MM.1S (cell line): Measurements from ENCODE around the gene PTGS2.
A peak's percentile ranks its signal among the peaks of the same experiment; 100 is the strongest.

Experiments used
- DNase-seq: peaks from one replicate; pipeline ENCODE4 v3.0.0-alpha.2; 2015
- H2AFZ ChIP-seq: fragments of 300-600 bp; sonication (generic); 2 replicates; pipeline ENCODE4 v1.6.0; 2016; ENCODE audit warnings: antibody characterized with exemption, low read length
- H3F3A ChIP-seq: fragments of 300-600 bp; sonication (generic); 2 replicates; pipeline ENCODE4 v1.6.1; 2016; ENCODE audit warnings: mild to moderate bottlenecking, antibody characterized with exemption, low read length, moderate library complexity, mixed read lengths; ENCODE audit not compliant: insufficient read depth
- H3K27ac ChIP-seq: fragments of 300-600 bp; sonication (generic); 2 replicates; pipeline ENCODE4 v1.5.1; 2016; ENCODE audit warnings: mild to moderate bottlenecking, low read length
- H3K27me3 ChIP-seq: fragments of 300-600 bp; sonication (generic); replicated peaks from 2 replicates; pipeline ENCODE4 v1.6.0; 2016; ENCODE audit warnings: low read length; ENCODE audit not compliant: insufficient read depth
- H3K36me3 ChIP-seq: fragments of 300-600 bp; sonication (generic); replicated peaks from 2 replicates; pipeline ENCODE4 v1.6.1; 2016; ENCODE audit warnings: mild to moderate bottlenecking, low read length, mixed read lengths; ENCODE audit not compliant: insufficient read depth
- H3K4me1 ChIP-seq: fragments of 300-600 bp; sonication (generic); 2 replicates; pipeline ENCODE4 v1.6.1; 2016; ENCODE audit warnings: low read length, mixed read lengths
- H3K4me2 ChIP-seq: fragments of 300-600 bp; sonication (generic); 2 replicates; pipeline ENCODE4 v1.6.0; 2016; ENCODE audit warnings: low read depth, low read length
- H3K4me3 ChIP-seq: fragments of 300-600 bp; sonication (generic); 2 replicates; pipeline ENCODE4 v1.5.1; 2016; ENCODE audit warnings: low read length, mixed read lengths
- H3K79me2 ChIP-seq: fragments of 300-600 bp; sonication (generic); 2 replicates; pipeline ENCODE4 v1.6.1; 2016; ENCODE audit warnings: mixed run types, low read length, mixed read lengths
- H3K9ac ChIP-seq: fragments of 300-600 bp; sonication (generic); 2 replicates; pipeline ENCODE4 v1.6.1; 2016; ENCODE audit warnings: low read length, mixed read lengths
- H3K9me2 ChIP-seq: fragments of 300-600 bp; sonication (generic); replicated peaks from 2 replicates; pipeline ENCODE4 v1.6.1; 2016; ENCODE audit warnings: mild to moderate bottlenecking, low read length, mixed read lengths; ENCODE audit not compliant: insufficient read depth
- H3K9me3 ChIP-seq: fragments of 300-600 bp; sonication (generic); replicated peaks from 2 replicates; pipeline ENCODE4 v1.6.1; 2016; ENCODE audit warnings: mild to moderate bottlenecking, low read length, mixed read lengths; ENCODE audit not compliant: insufficient read depth
- H4K20me1 ChIP-seq: fragments of 300-600 bp; sonication (generic); 2 replicates; pipeline ENCODE4 v1.6.1; 2016; ENCODE audit warnings: mild to moderate bottlenecking, low read length, moderate library complexity, mixed read lengths; ENCODE audit not compliant: insufficient read depth
- EZH2 ChIP-seq: fragments of 300-600 bp; sonication (generic); optimal IDR thresholded peaks from 2 replicates; pipeline ENCODE3; 2017; ENCODE audit warnings: low read depth, mild to moderate bottlenecking, antibody characterized with exemption, low read length, mixed read lengths
- EZH2phosphoT487 ChIP-seq: fragments of 300-600 bp; sonication (generic); IDR thresholded peaks from 2 replicates; pipeline ENCODE4 v1.6.1; 2018; ENCODE audit warnings: antibody characterized with exemption, low read length
- TF ChIP-seq, protein P1 (sequence below): fragments of 300-600 bp; sonication (generic); IDR thresholded peaks from 2 replicates; pipeline ENCODE4 v1.5.1; 2016; ENCODE audit warnings: antibody characterized with exemption, low read length, mixed read lengths

Gene PTGS2

DNA sequence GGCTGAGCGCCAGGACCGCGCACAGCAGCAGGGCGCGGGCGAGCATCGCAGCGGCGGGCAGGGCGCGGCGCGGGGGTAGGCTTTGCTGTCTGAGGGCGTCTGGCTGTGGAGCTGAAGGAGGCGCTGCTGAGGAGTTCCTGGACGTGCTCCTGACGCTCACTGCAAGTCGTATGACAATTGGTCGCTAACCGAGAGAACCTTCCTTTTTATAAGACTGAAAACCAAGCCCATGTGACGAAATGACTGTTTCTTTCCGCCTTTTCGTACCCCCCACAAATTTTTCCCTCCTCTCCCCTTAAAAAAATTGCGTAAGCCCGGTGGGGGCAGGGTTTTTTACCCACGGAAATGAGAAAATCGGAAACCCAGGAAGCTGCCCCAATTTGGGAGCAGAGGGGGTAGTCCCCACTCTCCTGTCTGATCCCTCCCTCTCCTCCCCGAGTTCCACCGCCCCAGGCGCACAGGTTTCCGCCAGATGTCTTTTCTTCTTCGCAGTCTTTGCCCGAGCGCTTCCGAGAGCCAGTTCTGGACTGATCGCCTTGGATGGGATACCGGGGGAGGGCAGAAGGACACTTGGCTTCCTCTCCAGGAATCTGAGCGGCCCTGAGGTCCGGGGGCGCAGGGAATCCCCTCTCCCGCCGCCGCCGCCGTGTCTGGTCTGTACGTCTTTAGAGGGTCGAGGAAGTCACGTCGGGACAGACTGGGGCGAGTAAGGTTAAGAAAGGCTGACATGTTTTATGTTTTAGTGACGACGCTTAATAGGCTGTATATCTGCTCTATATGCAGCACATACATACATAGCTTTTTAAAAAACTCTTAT, at the start of gene PTGS2:
TSS of gene PTGS2 (minus strand) at position 179 of the 817 bp plus-strand sequence. CDS start at position 46, 133 bp downstream.
- no peaks in the 10 kb centered on the region for H3K9me2 ChIP-seq
- DNase-seq, result peak; percentile 91
- H3K79me2 ChIP-seq, result no peaks in the 10 kb centered on the region
- H3K27ac ChIP-seq, result peak within 1 kb of the TSS; percentile 61; the same call in 1 of the 2 replicates
- no peaks in the 10 kb centered on the region for H4K20me1 ChIP-seq
- H3K9ac ChIP-seq, result peak within 1 kb of the TSS; percentile 75
- H3K36me3 ChIP-seq, result no peaks in the 10 kb centered on the region
- H3K4me1 ChIP-seq, result peaks cover 11% of the 10 kb centered on the region
- TF ChIP-seq, protein P1, sequence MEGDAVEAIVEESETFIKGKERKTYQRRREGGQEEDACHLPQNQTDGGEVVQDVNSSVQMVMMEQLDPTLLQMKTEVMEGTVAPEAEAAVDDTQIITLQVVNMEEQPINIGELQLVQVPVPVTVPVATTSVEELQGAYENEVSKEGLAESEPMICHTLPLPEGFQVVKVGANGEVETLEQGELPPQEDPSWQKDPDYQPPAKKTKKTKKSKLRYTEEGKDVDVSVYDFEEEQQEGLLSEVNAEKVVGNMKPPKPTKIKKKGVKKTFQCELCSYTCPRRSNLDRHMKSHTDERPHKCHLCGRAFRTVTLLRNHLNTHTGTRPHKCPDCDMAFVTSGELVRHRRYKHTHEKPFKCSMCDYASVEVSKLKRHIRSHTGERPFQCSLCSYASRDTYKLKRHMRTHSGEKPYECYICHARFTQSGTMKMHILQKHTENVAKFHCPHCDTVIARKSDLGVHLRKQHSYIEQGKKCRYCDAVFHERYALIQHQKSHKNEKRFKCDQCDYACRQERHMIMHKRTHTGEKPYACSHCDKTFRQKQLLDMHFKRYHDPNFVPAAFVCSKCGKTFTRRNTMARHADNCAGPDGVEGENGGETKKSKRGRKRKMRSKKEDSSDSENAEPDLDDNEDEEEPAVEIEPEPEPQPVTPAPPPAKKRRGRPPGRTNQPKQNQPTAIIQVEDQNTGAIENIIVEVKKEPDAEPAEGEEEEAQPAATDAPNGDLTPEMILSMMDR, result peak; percentile 81
- TF ChIP-seq EZH2phosphoT487, result no peak
- peak within 1 kb of the TSS; percentile 88 for H3K4me2 ChIP-seq
- H2AFZ ChIP-seq, result peak within 1 kb of the TSS; percentile 87
- H3F3A ChIP-seq, result no peaks in the 10 kb centered on the region; the same call in 1 of the 2 replicates
- H3K27me3 ChIP-seq, result no peaks in the 10 kb centered on the region
- H3K9me3 ChIP-seq, result no peaks in the 10 kb centered on the region
- H3K4me3 ChIP-seq, result peak within 1 kb of the TSS; percentile 74

DNA sequence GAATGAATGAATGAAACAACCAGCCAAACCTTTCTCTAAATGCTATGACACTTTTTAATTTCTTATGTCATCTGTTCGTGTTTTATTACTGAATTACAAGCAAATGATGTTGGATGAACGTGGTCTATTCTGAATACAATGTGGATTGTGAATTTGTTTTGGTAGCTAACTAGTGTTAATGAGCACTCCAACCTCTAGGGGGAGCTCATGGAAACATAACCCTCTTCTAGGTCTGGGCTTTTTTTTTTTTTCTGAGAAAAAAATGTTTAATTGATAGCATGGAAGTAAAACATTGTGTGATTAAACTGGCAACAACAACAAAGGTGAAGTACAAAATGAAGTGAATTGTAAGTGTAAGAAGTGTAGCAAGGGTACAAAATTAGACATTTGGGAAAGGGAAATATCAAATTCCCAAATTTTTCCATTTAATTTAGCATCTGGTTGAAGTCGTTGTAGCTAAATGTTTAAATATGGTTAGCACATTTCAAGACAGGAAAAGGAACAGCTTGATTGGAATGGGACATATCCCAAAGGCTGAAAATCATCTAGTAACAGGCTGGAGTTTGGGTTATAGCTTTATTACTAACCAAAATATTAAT, 42.6 kb upstream of the PTGS2 start:
- peak; percentile 82 for DNase-seq
- H3K4me2 ChIP-seq, result no peak overlapping the region

DNA sequence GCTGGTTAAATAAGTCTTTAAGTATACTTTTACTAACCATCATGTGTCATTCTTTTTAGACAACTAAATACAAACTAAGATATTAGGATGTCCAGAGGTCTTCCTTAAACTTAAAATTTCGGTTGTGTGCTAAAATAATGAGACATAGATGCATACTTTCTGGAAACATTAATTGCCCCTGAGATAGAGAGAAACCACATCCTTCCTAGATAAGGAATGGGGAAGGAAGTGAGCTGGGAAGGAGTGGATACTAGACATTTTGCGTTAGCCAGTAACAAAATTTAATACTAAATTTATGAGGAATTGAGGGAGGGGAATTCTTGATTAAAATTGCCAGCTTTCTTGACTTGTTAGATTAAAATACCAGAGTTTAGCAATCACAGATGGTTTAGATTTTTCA, 37.1 kb upstream of the PTGS2 start:
- Histone ChIP-seq H3K79me2 (no peaks in the 10 kb centered on the region), H3K4me3 (no peak overlapping the region), H3K4me1 (no peaks in the 10 kb centered on the region), H3K9ac (no peak overlapping the region), H3K9me2 (no peaks in the 10 kb centered on the region), H3K27ac (no peak overlapping the region), H3K27me3 (no peaks in the 10 kb centered on the region), H3K4me2 (no peak overlapping the region), H3F3A (no peaks in the 10 kb centered on the region), H4K20me1 (no peaks in the 10 kb centered on the region), H3K9me3 (no peaks in the 10 kb centered on the region), H2AFZ (no peak overlapping the region), H3K36me3 (no peaks in the 10 kb centered on the region)
- DNase-seq, result no peak
- TF ChIP-seq, protein P1, result no peak
- TF ChIP-seq EZH2 (no peak), EZH2phosphoT487 (no peak)

More for the DNA sequence above, 42.6 kb upstream of the PTGS2 start:
- H3K4me3 ChIP-seq, result no peak overlapping the region
- H3F3A ChIP-seq, result no peaks in the 10 kb centered on the region
- H3K9ac ChIP-seq, result no peak overlapping the region
- H2AFZ ChIP-seq, result no peak overlapping the region
- H3K27ac ChIP-seq, result no peak overlapping the region
- no peaks in the 10 kb centered on the region for H3K27me3 ChIP-seq
- H3K9me2 ChIP-seq, result no peaks in the 10 kb centered on the region
- no peaks in the 10 kb centered on the region for H4K20me1 ChIP-seq
- H3K79me2 ChIP-seq, result no peaks in the 10 kb centered on the region
- no peak for TF ChIP-seq EZH2
- TF ChIP-seq, protein P1, result peak; percentile 89
- no peaks in the 10 kb centered on the region for H3K36me3 ChIP-seq
- no peaks in the 10 kb centered on the region for H3K9me3 ChIP-seq
- H3K4me1 ChIP-seq, result no peaks in the 10 kb centered on the region
